CD4-positive, alpha-beta T cell treated with Interleukin-2 at 100 ng/mL for 4 hours (primary cell): ENCODE results near the gene JAKMIP1.

Experiments
- DNase-seq: peaks from one replicate; pipeline ENCODE4 v3.0.0-alpha.2; 2020; ENCODE audit warnings: low spot score

The JAKMIP1 gene

DNA sequence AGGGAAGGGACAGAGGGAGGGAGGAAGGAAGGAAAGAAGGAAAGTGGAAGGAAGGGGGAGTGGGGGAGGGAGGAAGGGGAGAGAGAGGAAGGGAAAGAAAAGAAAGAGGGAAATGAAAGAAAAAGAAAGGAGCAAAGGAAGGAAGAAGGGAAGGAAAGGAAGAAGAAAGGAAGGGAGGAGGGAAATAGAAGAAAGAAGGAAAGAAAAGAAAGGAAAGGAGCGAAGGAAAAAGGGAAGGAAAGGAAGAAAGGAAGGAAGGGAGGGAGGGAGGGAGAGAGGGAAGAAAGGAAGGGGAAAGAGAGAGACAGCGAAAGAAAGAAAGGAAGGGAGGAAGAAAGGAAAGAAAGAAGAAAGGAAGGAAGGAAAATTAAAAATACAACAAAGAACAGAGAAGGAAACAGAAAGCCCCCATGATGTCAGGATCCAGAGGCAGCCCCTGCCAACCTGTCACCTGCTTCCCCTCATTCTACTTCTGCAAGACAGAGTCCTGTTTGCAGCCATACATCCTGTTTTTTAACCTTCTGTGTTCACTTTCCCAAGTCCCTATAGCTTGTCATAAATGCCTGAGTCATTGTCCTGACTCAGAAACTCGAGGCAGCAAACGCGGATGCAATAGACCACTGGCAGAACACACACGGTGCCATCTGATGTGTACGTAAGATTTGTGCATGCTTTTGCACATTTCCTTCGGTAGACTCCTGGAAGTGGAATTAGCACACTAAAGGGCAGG, 105.2 kb downstream of the JAKMIP1 start:
- DNase-seq: no peak

DNA sequence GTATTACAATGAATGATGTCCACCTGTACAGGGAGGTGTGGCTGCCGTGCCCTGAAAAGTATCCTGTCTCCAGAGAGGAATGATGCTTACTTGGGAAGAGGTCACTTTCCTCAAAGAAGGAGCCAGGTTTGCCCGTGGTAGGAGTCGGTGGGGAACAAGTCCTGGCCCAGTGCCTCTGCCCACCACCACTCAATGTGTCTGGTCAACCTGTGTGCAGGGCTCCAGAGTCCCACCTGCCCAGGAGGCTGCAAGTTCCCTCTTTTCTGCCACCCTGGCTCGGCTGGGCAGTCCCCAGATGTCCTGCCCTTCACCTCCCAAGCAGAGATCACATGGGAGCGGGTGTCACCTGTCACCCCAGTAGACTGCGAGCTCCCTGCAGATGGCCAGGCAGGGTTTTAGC, 106.7 kb downstream of the JAKMIP1 start:
- no peak for DNase-seq

DNA sequence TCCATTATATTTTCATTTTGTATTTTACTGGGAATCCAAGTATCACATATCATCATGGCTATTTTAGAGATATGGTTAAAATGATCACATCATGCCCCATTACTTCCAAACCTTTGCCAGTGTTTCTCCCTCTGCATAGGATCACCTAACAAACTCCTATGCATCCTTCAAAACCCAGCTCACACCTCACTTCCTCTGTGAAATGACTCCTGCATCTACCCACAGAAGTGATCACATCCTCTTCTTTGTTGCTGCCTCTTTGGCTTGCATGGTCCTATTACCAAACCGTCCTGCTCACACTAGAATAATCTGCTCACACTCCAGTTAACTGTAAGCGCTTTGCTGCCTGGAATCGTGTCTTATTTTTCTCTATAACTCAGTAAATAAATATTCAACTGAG, 107.4 kb downstream of the JAKMIP1 start:
- DNase-seq: no peak

DNA sequence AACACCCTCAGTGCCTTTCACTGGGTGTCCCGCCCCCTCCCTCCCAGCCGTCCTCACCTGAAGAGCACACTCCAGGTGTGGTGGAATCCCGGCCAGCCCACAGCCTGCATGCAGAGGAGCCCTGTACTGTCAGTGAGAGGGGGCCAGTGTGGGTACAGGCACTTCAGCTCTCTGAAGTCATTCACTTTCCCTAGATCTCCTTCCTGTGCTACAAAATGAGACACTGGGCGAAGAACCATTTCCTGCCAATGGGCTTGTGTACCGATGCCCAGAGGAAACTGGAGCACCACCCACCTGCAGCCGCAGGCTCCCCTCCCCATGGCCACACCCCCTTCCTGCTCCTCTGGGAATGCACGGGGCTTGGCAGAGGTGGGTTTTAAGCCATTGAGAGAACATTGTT, 108.2 kb downstream of the JAKMIP1 start:
- no peak for DNase-seq

DNA sequence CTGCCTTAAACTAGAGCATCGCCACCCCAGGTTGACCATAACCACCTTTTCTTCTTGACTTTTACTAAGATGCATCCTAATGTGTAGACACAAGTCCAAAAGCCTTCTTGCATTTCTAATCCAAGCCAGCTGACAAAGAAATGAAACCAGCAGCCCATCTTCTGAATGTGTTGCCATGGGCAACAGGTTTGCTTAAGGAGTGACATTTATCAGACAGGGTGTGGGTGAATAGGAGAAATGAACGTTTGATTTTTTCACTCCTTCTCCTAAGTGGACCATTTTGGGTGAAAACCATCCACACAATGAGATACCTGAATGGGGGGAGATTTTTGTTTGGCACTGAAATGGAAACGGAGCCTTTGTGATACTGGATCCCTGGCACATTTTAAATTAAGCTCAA, 109.4 kb downstream of the JAKMIP1 start:
- DNase-seq: no peak

DNA sequence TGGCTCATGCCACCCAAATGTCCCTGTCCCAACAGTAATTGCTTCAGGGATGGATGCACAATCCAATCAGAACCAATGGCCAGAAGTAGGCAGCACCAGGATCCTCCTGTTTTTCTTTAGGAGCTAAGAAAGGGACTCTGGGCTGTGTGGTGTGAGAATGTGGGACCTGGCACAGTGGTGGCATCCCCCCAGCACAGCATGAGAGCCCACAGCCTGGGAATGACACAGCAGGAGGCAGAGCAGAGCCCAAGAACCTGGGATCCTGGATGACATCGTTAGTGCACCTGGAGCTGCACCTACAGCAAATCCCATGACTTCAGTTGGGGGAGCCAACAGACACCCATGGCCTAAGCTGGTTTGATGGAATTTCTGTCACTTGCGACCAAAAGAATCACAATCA, 111.4 kb downstream of the JAKMIP1 start:
- DNase-seq: no peak

DNA sequence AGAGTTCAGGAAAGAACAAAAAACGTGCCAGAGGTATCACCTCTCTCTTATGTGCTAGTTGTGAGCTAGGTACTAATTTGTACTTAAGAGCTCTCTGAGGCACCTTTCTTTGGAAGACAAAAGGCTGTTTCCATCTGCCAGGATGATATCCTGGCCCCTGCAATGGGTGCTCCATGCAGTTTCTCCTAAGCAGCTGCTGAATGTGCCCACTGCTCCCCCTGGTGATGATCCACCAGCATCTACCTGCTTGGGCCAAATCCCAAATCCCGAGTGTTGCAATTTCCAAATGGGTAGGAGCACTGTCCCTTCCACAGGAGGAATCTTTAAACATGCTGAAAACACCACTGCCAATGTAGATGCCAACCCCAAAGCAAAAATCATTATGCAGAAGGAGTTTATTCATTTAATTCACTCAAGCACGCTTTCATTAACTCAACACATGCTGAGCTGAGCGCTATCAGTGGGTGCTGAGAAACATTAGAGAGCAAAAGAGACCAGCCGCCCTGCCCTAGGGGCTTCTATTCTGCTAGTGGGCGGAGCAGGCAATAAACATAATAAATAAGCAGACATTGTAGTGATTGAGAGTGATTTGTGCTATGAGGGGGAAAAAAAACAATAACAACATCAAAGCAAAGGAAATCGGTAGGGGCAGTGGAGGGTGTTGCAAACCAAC, 112.5 kb downstream of the JAKMIP1 start:
- no peak for DNase-seq

DNA sequence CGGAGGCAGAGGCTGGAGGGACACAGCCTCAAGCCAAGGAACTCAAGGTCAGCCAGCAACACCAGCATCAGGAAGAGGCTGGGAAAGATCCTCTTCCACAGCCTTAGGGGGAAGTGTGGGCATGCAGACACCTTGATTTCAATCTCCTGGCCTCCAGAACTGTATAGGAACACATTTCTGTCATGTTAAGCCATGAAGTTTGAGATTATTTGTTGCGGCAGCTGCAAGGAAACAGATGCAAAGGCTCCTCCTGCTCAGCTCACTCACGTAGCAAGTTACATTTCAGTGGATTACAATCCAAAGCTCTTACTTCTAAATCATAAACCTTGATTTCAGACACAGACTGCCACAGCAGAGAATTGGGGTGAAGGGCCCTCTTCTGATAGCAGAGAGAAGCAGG, 113.5 kb downstream of the JAKMIP1 start:
- no peak for DNase-seq

DNA sequence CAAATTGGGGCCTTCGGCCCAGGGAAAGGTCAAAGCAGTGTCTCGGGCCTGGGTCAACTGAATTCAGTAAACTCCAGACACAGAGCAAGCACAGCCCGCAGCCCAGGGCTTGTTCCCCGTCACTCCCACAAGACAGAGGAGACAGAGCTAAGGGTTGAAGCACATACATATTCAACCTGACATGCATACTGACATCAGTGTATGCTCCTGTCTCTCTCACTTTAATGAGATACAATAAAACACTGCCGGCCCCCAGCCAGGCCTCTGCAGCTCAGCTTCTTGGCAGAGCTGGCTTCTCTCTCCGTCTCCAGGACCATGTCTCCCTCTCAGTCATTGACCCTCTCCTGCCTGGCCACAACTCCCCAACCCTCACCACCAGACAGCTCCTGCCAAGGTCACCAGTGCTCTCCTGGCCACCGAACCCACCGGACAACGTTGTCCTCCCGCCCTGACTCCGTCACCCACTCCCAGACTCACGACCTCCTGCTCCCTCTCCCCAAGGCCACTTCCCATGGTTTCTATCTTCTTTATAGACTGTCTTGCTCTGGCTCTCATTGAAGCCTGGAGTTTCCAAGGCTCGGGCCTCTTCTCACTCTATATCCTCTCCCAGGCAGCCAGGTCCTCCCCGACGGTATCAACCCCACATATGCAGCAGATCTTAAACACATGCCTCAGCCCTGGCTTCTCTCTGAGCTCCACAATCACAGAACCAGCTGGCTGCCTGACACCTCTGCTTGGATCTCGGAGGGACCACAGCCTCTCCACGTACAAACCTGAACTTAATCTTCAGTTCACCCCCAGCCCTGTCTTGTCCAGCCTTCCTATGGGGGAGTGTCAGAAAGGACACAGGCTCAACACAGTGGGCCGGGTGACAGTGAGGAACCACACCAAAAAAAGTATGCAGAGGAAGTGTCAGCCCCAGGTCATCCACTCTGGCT, 114.4 kb downstream of the JAKMIP1 start:
- no peak for DNase-seq

DNA sequence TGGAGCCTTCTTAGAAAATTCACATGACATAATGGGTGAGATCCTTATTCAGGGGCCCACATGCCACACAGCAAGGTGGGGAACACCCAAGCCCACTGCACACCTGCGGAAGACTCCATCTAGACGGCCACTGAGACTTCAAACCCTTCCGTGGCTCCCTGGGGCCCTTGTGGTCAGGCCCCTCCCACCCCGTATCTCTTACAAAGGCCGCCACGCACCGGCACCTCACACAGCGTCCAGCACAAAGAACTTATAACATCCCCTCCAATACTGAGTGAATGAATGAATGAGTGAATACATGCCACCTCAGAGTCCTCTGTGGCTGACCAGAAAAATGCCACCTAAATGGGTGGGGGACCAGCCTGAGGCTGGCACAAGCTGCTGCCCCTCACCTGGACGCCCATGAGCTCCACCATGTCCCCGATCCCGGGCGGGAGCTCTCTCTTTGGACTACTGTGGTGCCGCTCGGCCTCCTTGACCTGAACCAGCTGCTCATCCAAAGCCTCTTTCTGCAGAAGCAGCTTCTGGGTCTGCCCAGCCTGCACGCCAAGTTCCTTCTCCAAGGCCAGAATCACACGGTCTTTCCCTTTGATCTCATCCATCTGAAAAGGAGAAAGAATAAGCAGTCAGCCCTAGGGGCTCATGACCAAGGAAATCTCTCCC, 115.2 kb downstream of the JAKMIP1 start:
- no peak for DNase-seq

DNA sequence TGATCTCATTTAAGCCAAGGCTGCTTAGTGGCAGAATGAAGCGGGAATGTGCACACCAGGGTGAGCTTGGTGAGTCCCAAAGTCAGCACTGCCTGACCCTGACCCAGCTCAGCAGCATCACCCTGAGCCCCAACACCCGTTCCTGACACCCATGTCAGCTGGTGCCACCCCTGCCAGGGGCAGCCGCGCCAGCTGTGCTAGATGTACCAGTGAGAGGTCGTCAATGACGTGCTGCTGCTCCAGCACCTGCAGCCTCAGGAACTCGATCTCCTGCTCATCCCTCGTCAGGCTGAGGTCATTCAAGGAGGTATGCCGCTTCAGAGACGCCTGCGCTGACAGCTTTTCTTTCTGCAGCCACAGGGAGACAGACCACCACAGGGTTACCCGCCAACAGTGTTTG, 120.4 kb downstream of the JAKMIP1 start:
- no peak for DNase-seq

DNA sequence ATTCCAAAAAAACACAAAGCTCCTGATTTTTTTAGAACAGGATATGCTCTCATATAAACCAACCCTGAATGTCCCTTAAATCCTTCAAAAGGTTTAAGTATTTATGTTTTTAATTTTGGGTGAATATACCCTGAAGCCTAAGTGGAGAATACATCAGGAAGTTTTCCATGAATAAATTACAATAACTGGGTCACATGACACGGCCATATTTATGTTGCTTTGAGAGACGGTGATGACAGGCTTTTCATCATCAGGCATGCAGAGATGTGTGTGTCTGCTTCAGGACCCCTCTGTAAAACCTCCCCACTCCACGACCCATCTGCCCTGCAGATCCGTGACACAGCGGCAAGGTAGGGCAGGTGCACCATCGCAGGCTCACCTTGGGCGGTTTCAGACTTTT, 121.8 kb downstream of the JAKMIP1 start:
- DNase-seq: no peak

DNA sequence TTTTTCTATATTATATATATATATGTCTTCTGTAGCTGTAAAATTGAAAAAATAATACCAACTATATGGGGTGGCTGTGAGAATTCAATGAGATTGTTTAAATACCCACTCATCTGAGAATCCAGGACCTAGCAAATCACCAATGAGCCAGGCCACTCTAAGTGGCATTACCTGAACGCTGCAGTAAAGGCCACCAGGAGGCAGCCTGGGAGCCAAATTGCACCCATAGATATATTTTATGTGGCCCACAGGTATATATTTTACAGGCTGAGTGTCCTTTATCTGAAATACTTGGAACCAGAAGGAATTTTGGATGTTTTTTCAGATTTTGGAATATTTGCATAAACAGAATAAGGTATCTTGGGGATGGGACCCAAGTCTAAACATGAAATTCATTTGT, 124.0 kb downstream of the JAKMIP1 start:
- no peak for DNase-seq

DNA sequence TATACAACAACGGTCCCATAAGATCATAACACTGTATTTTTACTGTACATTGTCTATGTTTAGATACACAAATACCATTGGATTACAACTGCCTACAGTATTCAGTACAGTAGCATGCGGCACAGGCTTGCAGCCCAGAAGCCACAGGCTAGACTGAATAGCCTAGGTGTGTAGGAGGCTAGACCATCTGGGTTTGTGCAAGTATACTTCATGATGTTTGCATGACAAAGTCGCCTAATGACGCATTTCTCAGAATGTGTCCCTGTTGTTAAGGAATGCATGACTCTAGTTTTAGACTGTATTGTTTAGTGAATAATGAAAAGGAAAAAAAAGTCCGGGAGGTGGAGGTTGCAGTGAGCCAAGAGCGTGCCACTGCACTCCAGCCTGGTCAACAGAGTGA, 125.6 kb downstream of the JAKMIP1 start:
- DNase-seq: no peak

DNA sequence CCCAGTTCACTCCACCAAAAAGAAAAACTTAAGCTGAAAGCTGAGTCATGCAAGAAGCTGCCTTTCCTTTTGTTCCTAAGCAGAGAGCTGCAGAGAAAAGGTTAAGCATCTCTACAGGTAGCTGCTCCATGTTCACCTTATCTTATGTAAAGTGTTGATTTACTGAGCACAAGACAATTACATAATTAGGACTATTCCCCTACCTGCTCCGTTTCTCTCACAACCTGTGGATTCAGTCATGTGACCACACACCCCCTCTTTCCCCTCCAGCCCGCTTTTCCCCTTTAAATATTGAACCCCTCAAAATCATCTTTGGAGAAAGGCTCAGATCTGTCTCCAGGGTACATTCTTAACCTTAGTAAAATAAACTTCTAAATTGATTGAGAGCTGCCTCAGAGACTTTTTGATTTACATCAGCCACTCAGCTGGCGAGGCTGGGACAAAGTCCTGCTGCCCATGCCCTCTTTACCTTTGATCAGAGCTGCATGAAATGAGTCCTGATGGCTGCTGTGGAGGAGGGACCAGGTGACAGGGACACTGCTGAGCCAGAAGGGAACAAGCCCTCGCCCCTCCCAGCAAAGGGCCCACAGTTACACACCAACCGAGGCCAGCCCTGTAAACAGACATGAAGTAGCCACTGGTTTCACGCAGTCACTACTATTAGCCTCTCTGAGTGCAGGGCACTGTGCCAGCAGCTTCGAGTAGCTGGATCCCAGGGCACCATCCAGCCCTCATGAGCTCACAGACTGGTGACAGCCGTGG, 128.2 kb downstream of the JAKMIP1 start:
- no peak for DNase-seq

DNA sequence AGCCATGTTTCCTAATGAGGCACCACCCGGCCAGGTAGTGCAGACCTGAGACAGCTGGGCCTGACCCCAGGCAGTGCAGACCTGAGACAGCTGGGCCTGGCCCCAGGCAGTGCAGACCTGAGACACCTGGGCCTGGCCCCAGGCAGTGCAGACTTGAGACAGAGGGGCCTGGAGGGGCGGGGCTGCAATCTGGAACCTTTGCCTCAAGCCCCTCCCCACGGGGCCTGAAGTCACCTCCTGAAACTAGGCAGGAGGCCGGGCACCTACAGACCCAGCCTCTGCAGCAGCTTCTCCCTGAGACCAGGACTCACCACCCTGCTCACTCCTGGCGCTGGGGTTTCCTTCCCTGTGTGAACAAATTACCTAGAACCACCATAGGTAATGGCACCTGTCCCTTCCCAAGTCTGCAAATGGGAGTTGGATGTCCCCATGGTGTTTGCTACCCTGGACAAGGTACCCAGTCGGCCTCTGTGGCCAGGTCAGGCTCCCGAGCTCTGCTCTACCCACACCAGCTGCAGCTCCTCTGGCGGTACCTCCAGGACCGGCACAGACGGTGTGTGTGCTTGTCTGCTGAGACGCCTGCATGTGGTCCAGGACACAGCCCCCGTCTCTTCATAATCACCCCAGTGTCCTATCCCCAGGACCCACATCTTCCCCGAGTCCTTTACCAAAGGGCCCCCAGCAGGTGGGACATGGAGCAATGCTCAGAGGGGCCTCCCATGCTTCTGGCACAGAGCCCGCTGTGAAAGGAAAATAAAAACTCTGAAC, 129.0 kb downstream of the JAKMIP1 start:
- no peak for DNase-seq

DNA sequence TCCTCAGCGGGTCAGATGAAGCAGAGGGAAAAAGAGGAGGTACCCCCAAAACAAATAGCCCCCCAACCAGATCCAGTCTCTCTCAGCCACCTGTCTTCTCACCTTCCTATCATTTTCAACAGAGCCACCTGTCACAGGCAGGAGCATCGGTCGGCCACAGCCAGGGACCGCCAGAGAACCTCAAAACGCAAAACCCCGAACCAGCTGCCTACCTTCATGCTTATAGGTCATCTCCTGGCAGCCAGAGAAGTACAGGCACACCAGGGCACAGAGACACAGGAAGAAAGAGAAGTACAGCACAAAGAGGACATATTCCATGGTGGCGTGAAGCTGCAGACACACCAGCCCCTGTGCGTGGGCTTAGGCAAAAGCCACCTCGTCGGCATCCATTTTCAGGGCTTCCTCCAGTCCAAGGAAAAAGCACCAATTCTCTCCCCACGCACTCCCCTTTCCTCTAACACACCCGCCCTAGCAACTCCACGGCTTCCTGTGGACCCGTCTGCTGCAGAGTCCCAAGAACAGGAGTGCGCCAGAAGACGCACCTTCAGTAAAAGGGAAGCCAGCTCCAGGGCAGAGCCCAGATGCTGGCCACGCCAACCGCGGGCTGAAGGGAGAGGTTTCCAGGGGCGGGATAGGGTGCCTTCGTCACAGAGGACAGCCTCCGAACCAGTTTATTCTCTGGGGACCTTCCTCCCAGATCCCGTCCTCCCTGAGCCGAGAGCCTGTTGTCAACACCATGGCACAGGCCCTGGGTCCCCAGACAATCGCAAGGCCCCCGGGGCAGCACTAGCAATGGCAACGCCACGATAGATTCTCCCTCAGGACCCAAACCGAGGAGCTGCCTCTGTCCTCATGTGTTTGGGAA, 130.3 kb downstream of the JAKMIP1 start:
- DNase-seq: no peak

DNA sequence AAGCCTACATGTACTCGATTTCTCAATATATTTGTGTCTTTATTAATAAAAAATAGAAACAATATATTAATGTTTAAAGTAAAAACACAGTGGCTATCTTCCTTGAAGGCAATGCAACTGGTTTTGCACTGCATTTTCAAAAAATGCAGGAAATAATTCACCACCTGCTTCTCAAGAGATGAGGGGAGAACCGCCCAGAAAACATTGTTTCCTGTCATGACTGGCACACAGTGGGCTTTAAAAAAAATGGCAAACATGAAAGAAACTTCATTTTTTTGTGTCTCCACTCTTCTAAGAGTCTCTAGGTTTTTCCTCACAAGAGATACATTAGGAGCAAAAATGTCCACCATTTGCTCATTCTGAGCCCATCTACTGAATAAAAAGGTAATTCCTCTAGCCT, 131.4 kb downstream of the JAKMIP1 start:
- DNase-seq: no peak

DNA sequence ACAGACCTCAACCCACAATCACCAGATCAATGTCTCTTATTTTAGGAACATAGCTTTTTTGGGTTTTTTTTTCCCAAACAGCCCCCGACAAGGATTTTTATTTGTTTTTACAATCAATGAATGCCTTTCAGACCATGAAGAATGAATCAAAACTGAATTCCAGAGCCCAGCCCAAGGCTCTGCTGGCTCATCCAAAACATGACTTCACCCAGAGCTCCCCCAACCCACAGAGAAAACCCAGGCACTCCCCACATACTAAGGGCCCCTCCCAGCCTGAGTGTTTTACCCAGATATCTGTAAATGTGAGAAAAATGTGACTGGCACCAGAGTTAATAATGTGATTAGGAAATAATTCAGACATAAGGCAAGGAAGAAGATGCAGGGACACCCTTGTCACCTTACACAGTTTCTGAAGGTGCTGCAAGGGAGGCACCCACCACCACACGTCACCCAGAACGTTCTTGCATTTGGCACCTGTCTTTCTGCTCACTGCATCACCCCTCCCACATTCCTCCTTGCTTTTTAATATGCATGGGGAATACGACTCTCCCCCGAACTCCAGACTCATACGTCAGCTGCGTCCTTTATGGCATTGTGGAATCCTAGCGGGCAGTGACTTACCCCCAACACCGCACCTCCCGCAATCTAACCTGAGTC, 134.3 kb downstream of the JAKMIP1 start:
- no peak for DNase-seq
